CD1c-positive myeloid dendritic cell (primary cell): Measurements from ENCODE around the gene OR10G6.
"Not testable (repeated sequence)": the region's sequence is repeated elsewhere in the genome, so short reads cannot be mapped to it uniquely, and the experiment has no call there.

Experiments used
- DNase-seq: peaks from one replicate; pipeline ENCODE4 v3.0.0-alpha.2; 2016; ENCODE audit errors: extremely low spot score

The OR10G6 gene

GRCh38 chr11:123995119-123995518 is at the start of gene OR10G6:
Gene OR10G6 (minus strand): TSS chr11:123995161. CDS start chr11:123995161, 0 bp downstream.
- no peak for DNase-seq

GRCh38 chr11:124043420-124043819 is 48.5 kb upstream of the OR10G6 start:
- no peak for DNase-seq

GRCh38 chr11:124041254-124041653 is 46.3 kb upstream of the OR10G6 start, which contains the start of gene OR10G7:
Gene OR10G7 (minus strand): TSS chr11:124041325. CDS start chr11:124039001, 2,324 bp downstream.
- no peak for DNase-seq

- no peak for DNase-seq
These were observed 44.6 kb upstream of the OR10G6 start for GRCh38 chr11:124039557-124039956.

GRCh38 chr11:124036666-124037065 is 41.7 kb upstream of the OR10G6 start:
- DNase-seq, result no peak

DNA sequence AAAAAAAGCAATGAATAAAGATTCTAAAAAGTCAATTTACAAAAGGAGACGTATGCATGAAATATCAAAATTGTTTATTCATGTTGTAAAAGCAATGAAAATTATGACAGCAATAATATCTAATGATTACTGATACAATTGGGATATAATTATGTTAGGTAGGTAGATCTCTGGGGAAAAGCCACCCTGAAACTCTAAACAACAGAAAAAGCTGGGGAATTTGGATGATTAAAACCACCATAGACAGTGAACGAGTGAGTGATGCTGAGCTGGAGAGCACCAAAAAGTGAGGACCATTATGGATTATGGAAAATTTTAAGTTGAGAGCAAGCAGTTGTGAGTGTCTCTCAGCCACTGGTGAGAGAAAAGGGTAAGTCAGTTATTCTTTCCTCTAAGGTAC is 31.5 kb upstream of the OR10G6 start, which contains the start of gene OR10G8:
Gene OR10G8, plus strand, starts transcription at position 301 of the 400 bp plus-strand sequence. CDS start 2,825 bp downstream, outside the sequence.
- no peak for DNase-seq

DNA sequence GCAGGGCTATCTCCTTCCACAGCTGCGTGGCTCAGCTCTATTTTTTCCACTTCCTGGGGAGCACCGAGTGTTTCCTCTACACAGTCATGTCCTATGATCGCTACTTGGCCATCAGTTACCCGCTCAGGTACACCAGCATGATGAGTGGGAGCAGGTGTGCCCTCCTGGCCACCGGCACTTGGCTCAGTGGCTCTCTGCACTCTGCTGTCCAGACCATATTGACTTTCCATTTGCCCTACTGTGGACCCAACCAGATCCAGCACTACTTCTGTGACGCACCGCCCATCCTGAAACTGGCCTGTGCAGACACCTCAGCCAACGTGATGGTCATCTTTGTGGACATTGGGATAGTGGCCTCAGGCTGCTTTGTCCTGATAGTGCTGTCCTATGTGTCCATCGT is 20.9 kb upstream of the OR10G6 start:
- DNase-seq, result not testable (repeated sequence)

DNA sequence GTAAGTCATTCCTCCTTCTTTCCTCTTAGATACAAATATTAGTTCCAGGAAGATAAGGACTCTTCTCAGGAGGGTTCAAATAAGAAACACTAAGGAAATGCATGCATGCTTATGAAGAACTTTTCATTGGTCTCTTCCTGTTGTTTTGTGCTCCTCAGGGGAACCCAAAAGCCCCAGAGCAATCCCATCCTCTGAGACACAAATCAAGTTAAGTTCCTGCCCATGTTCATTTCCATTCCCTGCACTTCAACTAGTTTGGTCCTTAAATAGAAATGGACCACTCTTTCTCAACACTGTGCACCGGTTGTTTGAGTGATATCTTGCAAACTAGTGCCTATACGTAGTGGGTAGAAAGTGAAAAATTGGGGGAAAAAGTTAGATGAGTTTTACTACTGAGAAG is 17.7 kb upstream of the OR10G6 start, which contains the start of gene OR10G4:
Gene OR10G4, plus strand, starts transcription at position 301 of the 400 bp plus-strand sequence. CDS start 2,578 bp downstream, outside the sequence.
- no peak for DNase-seq

DNA sequence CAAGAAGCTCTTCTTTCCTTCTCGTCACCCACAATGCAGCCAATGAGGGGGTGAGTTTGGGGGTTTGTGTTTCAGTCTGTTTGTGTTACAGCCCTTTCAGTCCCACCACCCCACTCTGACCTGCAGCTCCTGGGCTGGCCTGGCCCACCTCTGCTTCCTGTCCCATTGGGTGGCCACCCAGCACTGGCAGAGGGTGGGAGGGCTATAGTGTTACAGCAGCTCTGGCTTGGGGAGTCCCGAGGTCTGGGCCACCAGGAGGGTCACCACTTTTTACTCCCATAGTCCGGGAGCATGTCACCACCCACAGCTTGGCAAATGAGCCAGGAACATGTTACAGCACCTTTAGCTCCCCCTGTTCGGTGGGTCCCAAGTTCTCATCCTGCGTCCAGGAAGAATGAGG is 15.7 kb downstream of the OR10G6 start:
- no peak for DNase-seq

- DNase-seq, result no peak
These were observed 17.1 kb downstream of the OR10G6 start, which contains the start of gene OR10S1 for GRCh38 chr11:123977731-123978347. Gene OR10S1 (minus strand): TSS chr11:123977781. CDS start chr11:123977664, 117 bp downstream.

GRCh38 chr11:123976770-123977560 is 18.0 kb downstream of the OR10G6 start:
- no peak for DNase-seq

DNA sequence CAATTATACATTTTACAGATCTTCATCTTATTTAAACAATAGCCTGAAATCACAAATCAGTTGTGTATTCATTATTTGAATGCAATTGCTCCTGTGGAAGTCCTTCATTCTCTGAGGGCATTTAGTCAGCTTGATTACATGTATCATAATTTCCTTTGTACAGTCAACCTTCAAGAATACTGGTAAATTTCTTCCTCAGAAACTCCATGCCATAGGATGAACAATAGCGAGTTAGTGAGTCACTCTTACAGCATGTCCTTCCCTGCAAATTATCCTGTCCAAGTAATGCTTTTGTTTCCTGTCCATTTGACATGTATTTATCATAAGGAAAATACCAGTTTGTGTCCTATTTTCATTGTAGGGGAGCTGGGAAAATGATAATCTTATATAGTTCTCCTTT is 21.1 kb downstream of the OR10G6 start:
- DNase-seq, result no peak

DNA sequence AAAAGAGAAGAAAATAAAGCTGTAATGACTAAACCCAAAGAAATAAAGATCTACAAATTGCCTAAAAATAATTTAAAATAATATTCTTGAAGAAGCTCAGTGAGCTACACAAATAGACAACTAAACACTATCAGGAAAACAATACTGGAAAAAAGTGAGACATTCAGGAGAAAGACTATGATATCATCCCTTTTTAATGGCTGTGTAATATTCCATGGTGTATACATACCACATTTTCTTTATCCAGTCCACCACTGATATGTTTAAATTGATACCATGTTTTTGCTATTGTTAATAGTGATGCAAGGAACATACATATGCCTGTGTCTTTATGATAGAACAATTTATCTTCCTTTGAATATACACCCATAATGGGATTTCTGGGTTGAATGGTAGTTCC is 38.2 kb downstream of the OR10G6 start:
- DNase-seq, result no peak

DNA sequence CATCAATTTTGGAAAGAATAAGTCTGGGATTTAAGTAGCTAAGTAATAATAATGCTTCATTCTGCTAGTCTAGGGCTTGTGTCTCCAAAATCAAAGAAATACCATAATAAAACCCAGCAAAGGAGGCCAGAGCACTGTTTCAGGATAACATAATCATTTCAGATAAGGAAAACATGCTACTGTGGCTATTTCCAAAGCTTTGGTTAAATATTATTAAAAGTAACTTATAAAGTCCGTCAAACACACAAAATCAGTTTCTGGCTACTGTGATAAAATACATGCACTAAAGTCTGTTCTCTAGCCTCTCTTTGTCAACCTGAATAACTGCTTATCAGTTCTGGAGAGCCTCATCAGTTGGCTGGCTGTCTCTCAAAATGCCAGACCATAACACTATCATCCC is 49.8 kb downstream of the OR10G6 start:
- DNase-seq, result no peak
